HS-27A (cell line): ENCODE measurements around the gene BRWD1.

ENCODE experiments used
- DNase-seq: peaks from one replicate; pipeline ENCODE4 v3.0.0-alpha.2; 2012; ENCODE audit warnings: low read depth, missing footprints

Gene BRWD1

GRCh38 chr21:39134288-39134810 lies 179.1 kb downstream of the BRWD1 start:
- DNase-seq, result no peak
